Parathyroid adenoma (tissue), 2 donors: ENCODE data around the gene TNN.

Experiments
- H2AFZ ChIP-seq: fragments of 300-600 bp; sonication (generic); one replicate; pipeline ENCODE4 v1.7.0; 2017; ENCODE audit warnings: antibody characterized with exemption, mild to moderate bottlenecking
- H3K27ac ChIP-seq: fragments of 300-600 bp; sonication (generic); one replicate; pipeline ENCODE4 v1.7.0; 2017
- H3K27me3 ChIP-seq: fragments of 300-600 bp; sonication (generic); one replicate; pipeline ENCODE4 v1.7.0; 2017; ENCODE audit warnings: low read length; ENCODE audit not compliant: control insufficient read depth, insufficient read depth
- H3K36me3 ChIP-seq: fragments of 300-600 bp; sonication (generic); one replicate; pipeline ENCODE4 v1.7.0; 2017; ENCODE audit warnings: low read length; ENCODE audit not compliant: control insufficient read depth, insufficient read depth
- H3K4me1 ChIP-seq: fragments of 300-600 bp; sonication (generic); one replicate; pipeline ENCODE4 v1.7.0; 2017; ENCODE audit warnings: control low read depth
- H3K4me2 ChIP-seq: fragments of 300-600 bp; sonication (generic); one replicate; pipeline ENCODE4 v1.7.0; 2017; ENCODE audit warnings: low read length
- H3K4me3 ChIP-seq: fragments of 300-600 bp; sonication (generic); one replicate; pipeline ENCODE4 v1.7.0; 2017; ENCODE audit warnings: low read depth, low read length
- H3K79me2 ChIP-seq: fragments of 300-600 bp; sonication (generic); one replicate; pipeline ENCODE4 v1.7.0; 2017; ENCODE audit warnings: control low read depth
- H3K9ac ChIP-seq: fragments of 300-600 bp; sonication (generic); one replicate; pipeline ENCODE4 v1.7.0; 2017; ENCODE audit warnings: mild to moderate bottlenecking
- H3K9me3 ChIP-seq: fragments of 300-600 bp; sonication (generic); one replicate; pipeline ENCODE4 v1.7.0; 2017; ENCODE audit warnings: low read length; ENCODE audit not compliant: control insufficient read depth
- CTCF ChIP-seq: fragments of 300-600 bp; sonication (generic); IDR thresholded peaks from one replicate; pipeline ENCODE4 v1.7.0; 2017; ENCODE audit warnings: antibody characterized with exemption, mild to moderate bottlenecking
- donor health status: primary hyperparathyroidism.

The TNN gene

GRCh38 chr1:175126347-175126746, 58.7 kb downstream of the TNN start:
- Histone ChIP-seq H3K27ac (no peak overlapping the region), H3K9ac (no peak overlapping the region), H3K9me3 (no peaks in the 10 kb centered on the region), H3K27me3 (no peaks in the 10 kb centered on the region), H3K79me2 (no peaks in the 10 kb centered on the region), H2AFZ (no peak overlapping the region), H3K4me3 (no peak overlapping the region), H3K36me3 (no peaks in the 10 kb centered on the region), H3K4me2 (no peak overlapping the region), H3K4me1 (peaks cover 11% of the 10 kb centered on the region)
- TF ChIP-seq CTCF: no peak

GRCh38 chr1:175127565-175127964, 59.9 kb downstream of the TNN start:
- no peaks in the 10 kb centered on the region for H3K9me3 ChIP-seq
- H3K27ac ChIP-seq: no peak overlapping the region
- no peaks in the 10 kb centered on the region for H3K36me3 ChIP-seq
- no peak overlapping the region for H3K9ac ChIP-seq
- H2AFZ ChIP-seq: peak overlapping the region; percentile 17
- H3K4me1 ChIP-seq: peaks cover 11% of the 10 kb centered on the region
- H3K4me3 ChIP-seq: no peak overlapping the region
- no peaks in the 10 kb centered on the region for H3K79me2 ChIP-seq
- H3K4me2 ChIP-seq: no peak overlapping the region
- no peak for TF ChIP-seq CTCF
- H3K27me3 ChIP-seq: no peaks in the 10 kb centered on the region

GRCh38 chr1:175128523-175128922, 60.9 kb downstream of the TNN start:
- H3K27ac ChIP-seq: no peak overlapping the region
- TF ChIP-seq CTCF: no peak
- H3K79me2 ChIP-seq: no peaks in the 10 kb centered on the region
- no peaks in the 10 kb centered on the region for H3K36me3 ChIP-seq
- H3K27me3 ChIP-seq: no peaks in the 10 kb centered on the region
- H3K9me3 ChIP-seq: no peaks in the 10 kb centered on the region
- H3K9ac ChIP-seq: no peak overlapping the region
- H3K4me1 ChIP-seq: peaks cover 11% of the 10 kb centered on the region
- H2AFZ ChIP-seq: no peak overlapping the region
- no peak overlapping the region for H3K4me3 ChIP-seq
- H3K4me2 ChIP-seq: no peak overlapping the region

GRCh38 chr1:175129182-175129581, 61.5 kb downstream of the TNN start:
- H2AFZ ChIP-seq: peak overlapping the region; percentile 30
- H3K27ac ChIP-seq: peak overlapping the region; percentile 6
- H3K4me1 ChIP-seq: peaks cover 11% of the 10 kb centered on the region
- no peaks in the 10 kb centered on the region for H3K9me3 ChIP-seq
- no peak overlapping the region for H3K4me2 ChIP-seq
- H3K9ac ChIP-seq: no peak overlapping the region
- no peak for TF ChIP-seq CTCF
- H3K79me2 ChIP-seq: no peaks in the 10 kb centered on the region
- no peaks in the 10 kb centered on the region for H3K36me3 ChIP-seq
- H3K27me3 ChIP-seq: no peaks in the 10 kb centered on the region
- no peak overlapping the region for H3K4me3 ChIP-seq

GRCh38 chr1:175129644-175129996, 62.0 kb downstream of the TNN start:
- no peaks in the 10 kb centered on the region for H3K27me3 ChIP-seq
- peak overlapping the region; percentile 30 for H2AFZ ChIP-seq
- H3K27ac ChIP-seq: peak overlapping the region; percentile 6
- H3K4me2 ChIP-seq: no peak overlapping the region
- TF ChIP-seq CTCF: no peak
- H3K4me3 ChIP-seq: no peak overlapping the region
- H3K79me2 ChIP-seq: no peaks in the 10 kb centered on the region
- H3K4me1 ChIP-seq: peaks cover 10% of the 10 kb centered on the region
- no peak overlapping the region for H3K9ac ChIP-seq
- no peaks in the 10 kb centered on the region for H3K9me3 ChIP-seq
- no peaks in the 10 kb centered on the region for H3K36me3 ChIP-seq
